ENCODE results near the gene ATPAF1.

ATPAF1 gene

GRCh38 chr1:46615735-46616134 lies 52.4 kb downstream of the ATPAF1 start:
- no peak for DNase-seq (ENCODE audit: low read depth in 2 of 2)

GRCh38 chr1:46615088-46615487 lies 53.1 kb downstream of the ATPAF1 start:
- no peak for DNase-seq (ENCODE audit: low read depth in 2 of 2)

DNA sequence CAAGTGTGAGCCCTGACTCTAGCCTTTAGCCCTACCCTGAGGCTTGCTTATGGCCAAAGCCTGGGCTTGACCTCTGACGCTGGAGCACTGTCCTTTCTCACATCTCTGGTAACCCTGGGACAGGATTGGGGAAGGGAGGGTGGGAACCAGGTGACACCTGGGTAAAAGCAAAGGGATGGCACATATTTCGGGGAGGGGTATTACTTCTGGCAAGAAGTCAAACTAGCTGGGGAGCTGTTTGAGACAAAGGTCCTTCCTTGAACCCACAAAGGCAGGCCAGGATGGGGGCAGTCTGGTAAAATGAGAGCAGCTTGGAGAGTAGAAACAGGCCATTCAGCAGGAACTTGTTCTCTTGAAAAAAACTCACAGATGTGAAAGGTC lies 53.6 kb downstream of the ATPAF1 start:
- no peak for DNase-seq (ENCODE audit: low read depth in 2 of 2)

- peak in 1 of 2 donors; percentile 28 for DNase-seq (ENCODE audit: low read depth in 2 of 2)
These were observed 54.2 kb downstream of the ATPAF1 start for GRCh38 chr1:46613661-46614603.

DNA sequence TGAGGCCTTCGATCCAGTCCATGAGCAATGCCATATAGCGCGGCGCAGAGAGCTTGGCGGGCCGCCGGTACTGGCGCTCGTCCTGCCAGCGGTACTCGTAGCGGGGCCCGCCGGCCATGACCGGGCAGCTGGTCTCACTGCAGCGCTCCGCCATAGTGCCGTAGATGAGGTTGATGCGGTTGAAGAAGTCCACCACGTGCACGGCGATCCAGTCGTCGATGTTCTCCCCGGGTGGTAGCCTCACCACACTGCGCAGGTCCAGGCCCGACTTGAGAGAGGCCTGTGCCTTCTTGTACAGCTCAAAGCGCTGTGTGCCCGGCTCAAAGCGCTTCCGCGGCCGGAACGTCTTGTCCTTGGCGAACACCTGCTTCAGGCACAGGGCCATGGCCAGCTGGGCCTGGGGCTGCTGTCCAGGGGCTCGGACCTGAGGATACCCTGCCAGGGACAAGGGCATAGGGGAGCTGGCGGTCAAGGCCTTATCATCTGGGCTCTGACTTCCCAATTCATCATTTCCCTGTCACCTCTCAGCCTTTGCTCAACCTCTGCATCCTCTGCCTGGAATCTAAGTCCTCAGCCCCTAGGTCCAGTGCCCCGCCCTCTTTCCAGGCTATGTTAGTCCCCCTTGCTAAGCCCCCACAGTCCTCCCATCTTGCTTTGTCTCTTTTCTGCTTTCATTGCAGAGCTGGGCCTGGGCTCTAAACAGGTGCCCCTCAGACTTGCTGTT lies 55.1 kb downstream of the ATPAF1 start:
- no peak for DNase-seq (ENCODE audit: low read depth in 2 of 2)

DNA sequence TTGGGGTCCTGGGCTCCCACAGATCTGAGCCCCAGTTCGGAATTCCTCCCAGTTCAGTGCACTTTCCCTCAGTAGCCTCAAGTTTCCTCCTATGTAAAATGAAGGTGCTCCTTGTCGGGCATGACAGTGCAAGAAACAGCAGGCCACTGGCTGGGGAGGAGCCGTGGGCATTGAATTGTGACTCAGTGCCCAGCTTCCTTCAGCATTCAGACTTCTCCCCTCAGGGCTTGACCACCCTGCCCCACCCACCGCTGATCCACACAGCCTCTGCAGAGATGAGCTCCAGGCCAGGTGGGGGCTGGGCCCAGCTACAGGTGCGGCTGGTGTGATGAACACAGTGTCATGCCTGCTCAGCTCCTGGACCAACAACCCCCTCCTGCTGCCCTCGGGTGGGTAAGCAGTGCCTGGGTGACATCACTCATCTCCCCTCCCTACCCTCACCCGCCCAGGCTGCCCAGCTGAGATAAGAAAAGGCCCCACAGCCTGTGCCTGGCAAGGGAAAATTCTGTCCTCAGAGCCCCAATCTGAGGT lies 56.4 kb downstream of the ATPAF1 start:
- DNase-seq (ENCODE audit: low read depth in 2 of 2), result no peak

DNA sequence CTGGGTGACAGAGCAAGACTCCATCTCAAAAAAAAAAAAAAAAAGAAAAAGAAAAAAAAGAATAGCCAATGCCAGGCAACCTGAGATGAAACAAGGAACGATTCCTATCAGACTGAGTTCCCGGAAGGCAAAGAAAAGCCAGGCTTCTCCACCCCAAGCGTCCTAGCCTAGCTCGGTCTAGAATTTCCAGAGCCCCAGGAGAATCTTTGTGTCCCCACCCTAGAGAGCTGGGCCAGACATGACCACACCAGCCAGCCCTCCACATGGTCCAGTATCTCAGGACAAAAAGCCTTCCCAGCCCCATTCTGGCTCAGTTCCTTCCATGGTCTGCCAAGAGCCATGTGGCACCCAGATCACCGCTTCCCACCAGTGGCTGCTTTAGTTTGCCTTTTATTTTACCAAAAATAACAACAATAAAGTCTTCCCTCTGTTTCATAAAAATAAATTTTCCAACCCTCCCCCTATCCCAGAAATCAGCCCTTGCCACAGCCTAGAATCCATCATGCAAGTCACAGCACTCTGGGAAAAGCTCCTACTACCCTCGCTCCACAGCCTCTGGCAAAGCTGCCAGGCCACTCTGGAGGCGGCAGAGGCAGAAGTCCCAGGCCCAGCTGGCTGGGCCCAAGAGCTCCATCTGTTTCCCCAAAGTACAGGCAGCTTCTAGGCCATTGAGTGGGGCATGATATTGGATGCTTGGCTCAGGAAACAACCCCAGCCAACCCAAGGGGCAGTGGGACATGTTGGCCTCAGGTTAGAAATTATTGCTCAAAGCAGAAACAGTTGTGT lies 60.6 kb downstream of the ATPAF1 start:
- no peak for DNase-seq (ENCODE audit: low read depth in 2 of 2)

- no peak for DNase-seq (ENCODE audit: low read depth in 2 of 2)
These were observed 61.8 kb downstream of the ATPAF1 start for GRCh38 chr1:46606255-46606965.

DNA sequence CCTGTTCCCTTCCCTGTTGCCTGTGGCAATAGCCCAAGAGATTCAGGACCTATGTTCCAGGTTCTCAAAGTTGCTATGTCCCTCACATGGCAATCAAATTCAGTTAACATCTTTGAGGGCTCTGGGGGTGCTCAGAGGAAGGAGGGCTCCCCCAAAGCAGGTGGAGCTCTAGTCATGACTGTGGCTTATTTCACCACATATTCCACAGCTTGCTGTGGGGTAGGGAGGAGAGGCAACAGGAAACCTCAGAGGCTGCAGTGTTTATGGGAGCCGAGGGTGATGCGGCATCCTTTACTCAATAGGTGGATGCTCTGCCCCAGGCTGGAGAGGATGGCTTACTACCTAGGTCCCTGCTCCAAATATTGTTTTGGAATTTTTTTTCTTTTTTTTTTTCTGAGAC lies 62.9 kb downstream of the ATPAF1 start:
- no peak for DNase-seq (ENCODE audit: low read depth in 2 of 2)

DNA sequence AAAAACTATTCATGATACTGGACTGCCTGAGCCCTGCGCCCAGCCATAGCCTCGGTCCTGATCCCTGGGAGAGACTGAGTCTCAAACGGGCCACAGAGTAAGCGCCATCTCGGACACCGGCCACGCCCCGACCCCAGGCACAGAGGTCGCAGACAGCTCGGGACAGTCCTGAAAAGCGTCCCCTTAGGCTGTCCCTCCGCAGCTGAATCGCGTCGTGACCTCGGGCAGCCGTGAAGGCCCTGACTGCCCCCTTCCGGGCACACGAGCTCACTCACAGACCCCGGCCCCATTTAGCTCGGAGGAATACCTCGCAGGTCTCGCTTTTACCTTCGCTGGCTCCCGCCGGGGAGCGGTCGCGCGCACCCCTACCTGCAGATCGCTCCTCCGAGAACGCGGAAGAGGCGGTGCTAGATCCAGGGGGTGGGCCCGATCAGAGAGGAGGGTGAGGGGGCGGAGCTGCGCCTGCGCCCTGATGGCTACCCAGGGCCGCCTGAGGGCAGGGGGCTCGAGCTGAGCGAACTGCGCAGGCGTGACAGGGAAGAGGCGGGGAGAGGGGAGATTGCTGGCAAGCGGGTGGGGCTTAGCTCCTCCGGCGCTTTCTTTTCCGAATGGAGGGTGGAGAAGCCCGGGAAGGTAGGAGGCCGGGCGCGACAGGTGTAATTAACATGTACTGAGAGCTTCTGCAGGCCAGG lies 64.2 kb downstream of the ATPAF1 start, which contains the start of gene MKNK1:
MKNK1 (minus strand) TSS at position 411 of the 692 bp plus-strand sequence. CDS start 20,941 bp downstream, outside the sequence.
- peak; percentile 96 to 98 for DNase-seq (ENCODE audit: low read depth in 2 of 2)

DNA sequence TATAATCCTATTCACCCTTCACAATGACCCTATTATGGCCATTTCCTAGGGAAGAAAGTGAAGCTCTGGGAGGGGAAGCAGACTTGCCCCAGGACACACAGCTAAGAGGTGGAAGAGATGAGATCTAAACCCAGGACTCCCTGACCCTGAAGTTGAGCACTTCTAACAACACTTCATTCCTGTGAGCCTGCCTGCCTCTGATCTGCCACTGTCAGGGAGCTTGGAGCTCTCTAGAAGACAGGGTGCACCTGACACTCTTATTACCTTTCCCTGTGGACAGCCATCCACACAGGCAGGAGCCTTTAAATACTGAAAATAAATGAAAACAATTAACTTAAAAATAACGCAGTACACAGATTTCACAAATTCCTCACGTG lies 64.7 kb downstream of the ATPAF1 start:
- no peak for DNase-seq (ENCODE audit: low read depth in 2 of 2)

GRCh38 chr1:46601257-46602007 lies 66.7 kb downstream of the ATPAF1 start:
- no peak for DNase-seq (ENCODE audit: low read depth in 2 of 2)

GRCh38 chr1:46599059-46599970 lies 68.8 kb downstream of the ATPAF1 start:
- DNase-seq (ENCODE audit: low read depth in 2 of 2), result no peak

- DNase-seq (ENCODE audit: low read depth in 2 of 2), result no peak
These were observed 71.3 kb downstream of the ATPAF1 start for GRCh38 chr1:46596846-46597245.

GRCh38 chr1:46596036-46596435 lies 72.1 kb downstream of the ATPAF1 start:
- DNase-seq (ENCODE audit: low read depth in 2 of 2), result no peak

DNA sequence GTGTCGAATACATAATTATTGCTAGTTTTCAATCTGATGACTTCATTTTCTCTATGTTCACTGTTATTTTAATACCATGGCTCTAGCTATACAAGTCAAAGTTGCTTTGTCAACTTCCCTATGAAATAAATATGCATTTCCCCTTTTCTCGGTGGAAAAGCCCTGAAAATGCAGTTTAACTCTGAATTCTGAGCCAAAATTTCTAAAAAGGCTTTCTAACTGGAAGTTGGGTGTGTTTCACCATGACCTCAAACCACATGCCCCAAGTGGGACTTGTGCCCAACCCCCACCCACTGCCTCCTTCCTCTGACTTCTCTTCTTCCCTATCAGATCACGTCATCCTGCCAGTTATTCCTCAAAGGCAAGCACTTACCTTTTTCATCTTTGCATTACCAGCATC lies 73.0 kb downstream of the ATPAF1 start:
- DNase-seq (ENCODE audit: low read depth in 2 of 2), result no peak

DNA sequence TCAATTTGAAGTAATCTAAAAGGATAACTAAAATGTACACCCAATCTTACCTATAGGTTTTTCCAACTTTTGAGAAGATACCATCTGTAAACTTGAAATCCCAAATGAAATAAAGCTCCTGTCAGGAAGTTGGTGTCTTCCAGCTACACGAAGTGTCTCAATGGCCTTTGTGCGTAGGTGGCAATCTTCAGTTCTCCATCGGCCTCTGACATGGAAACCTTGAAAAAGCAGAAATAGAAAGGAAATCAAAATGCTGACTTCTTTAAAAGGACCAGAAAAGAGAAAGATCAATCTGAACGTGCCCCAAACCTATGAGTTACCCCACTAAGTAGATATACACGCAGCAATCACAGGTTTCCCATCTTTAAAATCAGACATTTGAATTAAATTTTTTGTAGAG lies 74.1 kb downstream of the ATPAF1 start:
- DNase-seq (ENCODE audit: low read depth in 2 of 2), result no peak

GRCh38 chr1:46592823-46593222 lies 75.3 kb downstream of the ATPAF1 start:
- DNase-seq (ENCODE audit: low read depth in 2 of 2), result no peak

GRCh38 chr1:46589529-46589928 lies 78.6 kb downstream of the ATPAF1 start:
- DNase-seq (ENCODE audit: low read depth in 2 of 2), result no peak

Data from stimulated activated CD4-positive, alpha-beta T cell treated with anti-CD3 and anti-CD28 coated beads, Interleukin-4, amount 100 ng/mL, for 48 hours (primary cell).